HepG2 (cell line): Measurements from ENCODE around the gene RNASE3. TPM values are rescaled to one million over a fixed set of nuclear protein-coding genes. Genes with fewer than 3 reads are reported as not detected.

Experiments used
- ATAC-seq: fragments of 200-7000 bp; cut with Tn5 transposase; 3 replicates; pipeline ENCODE4 v1.9.1; 2020; ENCODE audit warnings: mild to moderate bottlenecking, moderate library complexity
- BruUV-seq: library from RNA; stranded (reverse); fragments of 400-500 nt; replicated peaks from 2 replicates; lab custom pipeline; 2021; lab: Mats Ljungman, UMichigan
- CTCF ChIA-PET: fragments of 300-600 bp; formaldehyde crosslinking; extraction: SDS; loops from one replicate; lab custom pipeline; 2021; ENCODE audit warnings: low total read pairs, inconsistent platforms, low intra/inter-chr PET ratio; lab: Yijun Ruan, JAX
- POLR2A ChIA-PET: fragments of 350-600 bp; sonication (Branson Sonifier 250); formaldehyde crosslinking; loops from one replicate; lab custom pipeline; 2020; ENCODE audit warnings: antibody characterized with exemption, inconsistent platforms; lab: Yijun Ruan, JAX
- DNase-seq: peaks from one replicate; pipeline ENCODE4 v3.0.0-alpha.2; 2015; ENCODE audit warnings: low spot score
- FAIRE-seq: peaks from 3 replicates; lab custom pipeline; 2011; peaks lifted over from hg19 to GRCh38; lab: Jason Lieb, UNC
- H2AFZ ChIP-seq: one replicate; pipeline ENCODE4 v1.6.1; 2011; ENCODE audit warnings: low read length, inconsistent platforms
- H3K27ac ChIP-seq: fragments of 300-600 bp; 3 replicates; pipeline ENCODE4 v1.8.0; 2011; ENCODE audit warnings: mixed run types, mild to moderate bottlenecking, mixed read lengths, low read length, inconsistent platforms; ENCODE audit not compliant: insufficient read depth; ENCODE audit errors: extremely low read length
- H3K27me3 ChIP-seq, 2 experiments: fragments of 200-600 bp in 1 of 2; 2 replicates in 1 of 2; 3 replicates in 1 of 2; pipeline versions ENCODE4 v1.6.0 to v1.8.0; 2011; ENCODE audit warnings: low read length in 2 of 2, mild to moderate bottlenecking in 2 of 2, moderate library complexity in 2 of 2, inconsistent platforms in 1 of 2; ENCODE audit not compliant: insufficient read depth in 2 of 2, control insufficient read depth in 1 of 2
- H3K36me3 ChIP-seq, 2 experiments: fragments of 200-600 bp in 1 of 2; replicated peaks in 1 of 2; 2 replicates in 1 of 2; 3 replicates in 1 of 2; pipeline versions ENCODE4 v1.5.1 to v1.8.0; 2011; ENCODE audit warnings: low read length in 2 of 2, inconsistent platforms in 1 of 2; ENCODE audit not compliant: insufficient read depth in 2 of 2, control insufficient read depth in 1 of 2
- H3K4me1 ChIP-seq: 2 replicates; pipeline ENCODE4 v1.5.1; 2012; ENCODE audit warnings: low read length, inconsistent platforms; ENCODE audit not compliant: insufficient read depth
- H3K4me2 ChIP-seq: 2 replicates; pipeline ENCODE4 v1.6.0; 2011; ENCODE audit warnings: low read depth, low read length, inconsistent platforms
- H3K4me3 ChIP-seq, 3 experiments: fragments of 200-600 bp in 1 of 3; sonication (generic), shearing (Covaris generic) in 1 of 3; replicated peaks in 1 of 3; 2 replicates each; pipeline ENCODE4 v1.5.1; 2011 to 2016; ENCODE audit warnings: low read length in 3 of 3, inconsistent platforms in 2 of 3, low read depth in 2 of 3, mild to moderate bottlenecking in 2 of 3, control low read depth in 1 of 3, mixed read lengths in 1 of 3; ENCODE audit not compliant: insufficient read depth in 1 of 3
- H3K79me2 ChIP-seq: one replicate; pipeline ENCODE4 v1.6.1; 2011; ENCODE audit warnings: low read length, inconsistent platforms; ENCODE audit not compliant: insufficient read depth
- H3K9ac ChIP-seq: 2 replicates; pipeline ENCODE4 v1.6.0; 2011; ENCODE audit warnings: mild to moderate bottlenecking, low read depth, low read length, inconsistent platforms; ENCODE audit not compliant: insufficient read depth
- H3K9me3 ChIP-seq: 2 replicates; pipeline ENCODE4 v1.5.1; 2012; ENCODE audit warnings: mild to moderate bottlenecking, low read length
- H4K20me1 ChIP-seq: 2 replicates; pipeline ENCODE4 v1.6.0; 2011; ENCODE audit warnings: inconsistent platforms, mild to moderate bottlenecking, low read length, moderate library complexity; ENCODE audit not compliant: insufficient read depth
- SMAD3 ChIP-seq: sonication (generic); formaldehyde crosslinking; IDR thresholded peaks from 2 replicates; pipeline ENCODE4 v1.4.0; 2020; ENCODE audit warnings: missing genetic modification reagents
- STAG1 ChIP-seq: sonication (generic); formaldehyde crosslinking; IDR thresholded peaks from 2 replicates; pipeline ENCODE4 v1.4.0; 2020; ENCODE audit warnings: missing genetic modification reagents
- WGBS: methylation state at CpG from one replicate; pipeline ENCODE4 v1.1.6; 2017; ENCODE audit warnings: low lambda C conversion rate; 5-methylcytosine and 5-hydroxymethylcytosine counted together
- in situ Hi-C: cut with HindIII; loops from 2 replicates; pipeline ENCODE4 v1.10.0; 2017; ENCODE audit warnings: low pct_unique_long_range_greater_than_20kb; ENCODE audit not compliant: extremely low pct_ligation_motif_present
- intact Hi-C: fragments of 100-400 bp; cut with micrococcal nuclease; formaldehyde crosslinking; loops from one replicate; pipeline ENCODE4 v1.10.0; 2022; ENCODE audit not compliant: unreplicated experiment
- polyA plus RNA-seq, 8 experiments: library from polyadenylated mRNA; depleted of rRNA in 3 of 8; stranded (reverse) in 7 of 8; unstranded in 1 of 8; fragments of >200 nt; fragmentation: Illumina TruSeq in 4 of 8; extraction: Trizol in 4 of 8; gene quantifications; 2 replicates each; pipeline versions ENCODE4 v1.2.1 to v1.2.3, GENCODE V29; 2011 to 2016; ENCODE audit warnings: low read depth in 4 of 8, missing spikeins in 1 of 8, mixed read lengths in 1 of 8; ENCODE audit not compliant: insufficient read depth in 1 of 8
- total RNA-seq, 5 experiments: library from RNA; depleted of rRNA; stranded (reverse); fragments of >200 nt; fragmentation: Illumina TruSeq; extraction: Trizol; gene quantifications; 2 replicates each; pipeline ENCODE4 v1.2.3, GENCODE V29; 2016; ENCODE audit warnings: low read depth in 1 of 5
- TF ChIP-seq, protein P1 (sequence below): IDR thresholded peaks from 2 replicates; pipeline ENCODE4 v1.6.1; 2012; ENCODE audit warnings: inconsistent platforms
- TF ChIP-seq, protein P2 (sequence below): sonication (generic); formaldehyde crosslinking; IDR thresholded peaks from 2 replicates; pipeline ENCODE4 v1.5.0; 2020; ENCODE audit warnings: mild to moderate bottlenecking, missing genetic modification reagents, moderate library complexity
- TF ChIP-seq, protein P3 (sequence below): sonication (generic); formaldehyde crosslinking; IDR thresholded peaks from 2 replicates; pipeline ENCODE4 v1.4.0; 2020; ENCODE audit warnings: missing genetic modification reagents
- TF ChIP-seq, protein P4 (sequence below): sonication (generic); formaldehyde crosslinking; IDR thresholded peaks from 2 replicates; pipeline ENCODE4 v1.4.0; 2020; ENCODE audit warnings: missing genetic modification reagents

RNASE3 gene
- total and polyA plus RNA-seq, 2 of the 13 experiments (the other 11 are each of a cell fraction or from before 2014, with no cell fraction given): not detected

DNA sequence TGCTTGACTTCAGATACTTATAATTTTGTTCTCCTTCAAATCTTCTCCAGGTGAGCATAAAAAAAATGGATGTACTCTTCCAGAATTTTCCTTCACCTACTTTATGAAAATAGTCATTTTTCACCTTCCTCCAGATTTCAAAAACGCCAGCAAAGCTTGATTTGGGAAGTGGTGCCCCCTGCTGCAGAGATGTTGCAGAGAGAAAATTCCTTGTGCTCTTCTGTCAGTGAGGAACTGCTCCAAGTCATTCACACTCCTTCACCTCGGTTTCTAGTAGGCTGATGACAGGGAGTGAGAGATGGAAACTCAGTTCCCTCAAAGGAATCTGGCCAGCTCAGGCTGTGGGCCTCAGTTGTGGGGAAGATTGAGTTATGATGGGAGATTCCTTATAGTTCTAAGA is 24.2 kb upstream of the RNASE3 start:
- intact Hi-C loops: no loop called here
- in situ Hi-C loops: no loop called here

More for the DNA sequence above, 24.2 kb upstream of the RNASE3 start:
- Histone ChIP-seq H3K4me1 (no peaks in the 10 kb centered on the region), H3K27ac (no peak overlapping the region), H3K79me2 (no peaks in the 10 kb centered on the region), H2AFZ (no peak overlapping the region)
- FAIRE-seq: peak; percentile 75
- POLR2A ChIA-PET: no interaction called here
- DNase-seq: no peak
- ATAC-seq: peak; percentile 46; the same call in 1 of the 3 replicates
- TF ChIP-seq SMAD3 (CRISPR knock-in tag) (no peak), STAG1 (CRISPR knock-in tag) (peak; percentile 43; the same call in 1 of the 2 replicates)
- TF ChIP-seq, protein P1, sequence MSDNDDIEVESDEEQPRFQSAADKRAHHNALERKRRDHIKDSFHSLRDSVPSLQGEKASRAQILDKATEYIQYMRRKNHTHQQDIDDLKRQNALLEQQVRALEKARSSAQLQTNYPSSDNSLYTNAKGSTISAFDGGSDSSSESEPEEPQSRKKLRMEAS: no peak
- TF ChIP-seq, protein P2, sequence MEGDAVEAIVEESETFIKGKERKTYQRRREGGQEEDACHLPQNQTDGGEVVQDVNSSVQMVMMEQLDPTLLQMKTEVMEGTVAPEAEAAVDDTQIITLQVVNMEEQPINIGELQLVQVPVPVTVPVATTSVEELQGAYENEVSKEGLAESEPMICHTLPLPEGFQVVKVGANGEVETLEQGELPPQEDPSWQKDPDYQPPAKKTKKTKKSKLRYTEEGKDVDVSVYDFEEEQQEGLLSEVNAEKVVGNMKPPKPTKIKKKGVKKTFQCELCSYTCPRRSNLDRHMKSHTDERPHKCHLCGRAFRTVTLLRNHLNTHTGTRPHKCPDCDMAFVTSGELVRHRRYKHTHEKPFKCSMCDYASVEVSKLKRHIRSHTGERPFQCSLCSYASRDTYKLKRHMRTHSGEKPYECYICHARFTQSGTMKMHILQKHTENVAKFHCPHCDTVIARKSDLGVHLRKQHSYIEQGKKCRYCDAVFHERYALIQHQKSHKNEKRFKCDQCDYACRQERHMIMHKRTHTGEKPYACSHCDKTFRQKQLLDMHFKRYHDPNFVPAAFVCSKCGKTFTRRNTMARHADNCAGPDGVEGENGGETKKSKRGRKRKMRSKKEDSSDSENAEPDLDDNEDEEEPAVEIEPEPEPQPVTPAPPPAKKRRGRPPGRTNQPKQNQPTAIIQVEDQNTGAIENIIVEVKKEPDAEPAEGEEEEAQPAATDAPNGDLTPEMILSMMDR (CRISPR knock-in tag): peak; percentile 53
- TF ChIP-seq, protein P3, sequence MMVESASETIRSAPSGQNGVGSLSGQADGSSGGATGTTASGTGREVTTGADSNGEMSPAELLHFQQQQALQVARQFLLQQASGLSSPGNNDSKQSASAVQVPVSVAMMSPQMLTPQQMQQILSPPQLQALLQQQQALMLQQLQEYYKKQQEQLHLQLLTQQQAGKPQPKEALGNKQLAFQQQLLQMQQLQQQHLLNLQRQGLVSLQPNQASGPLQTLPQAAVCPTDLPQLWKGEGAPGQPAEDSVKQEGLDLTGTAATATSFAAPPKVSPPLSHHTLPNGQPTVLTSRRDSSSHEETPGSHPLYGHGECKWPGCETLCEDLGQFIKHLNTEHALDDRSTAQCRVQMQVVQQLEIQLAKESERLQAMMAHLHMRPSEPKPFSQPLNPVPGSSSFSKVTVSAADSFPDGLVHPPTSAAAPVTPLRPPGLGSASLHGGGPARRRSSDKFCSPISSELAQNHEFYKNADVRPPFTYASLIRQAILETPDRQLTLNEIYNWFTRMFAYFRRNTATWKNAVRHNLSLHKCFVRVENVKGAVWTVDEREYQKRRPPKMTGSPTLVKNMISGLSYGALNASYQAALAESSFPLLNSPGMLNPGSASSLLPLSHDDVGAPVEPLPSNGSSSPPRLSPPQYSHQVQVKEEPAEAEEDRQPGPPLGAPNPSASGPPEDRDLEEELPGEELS (CRISPR knock-in tag): no peak
- TF ChIP-seq, protein P4, sequence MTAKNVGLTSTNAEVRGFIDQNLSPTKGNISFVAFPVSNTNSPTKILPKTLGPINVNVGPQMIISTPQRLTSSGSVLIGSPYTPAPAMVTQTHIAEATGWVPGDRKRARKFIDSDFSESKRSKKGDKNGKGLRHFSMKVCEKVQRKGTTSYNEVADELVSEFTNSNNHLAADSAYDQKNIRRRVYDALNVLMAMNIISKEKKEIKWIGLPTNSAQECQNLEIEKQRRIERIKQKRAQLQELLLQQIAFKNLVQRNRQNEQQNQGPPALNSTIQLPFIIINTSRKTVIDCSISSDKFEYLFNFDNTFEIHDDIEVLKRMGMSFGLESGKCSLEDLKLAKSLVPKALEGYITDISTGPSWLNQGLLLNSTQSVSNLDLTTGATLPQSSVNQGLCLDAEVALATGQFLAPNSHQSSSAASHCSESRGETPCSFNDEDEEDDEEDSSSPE (CRISPR knock-in tag): no peak
- TF ChIP-seq, all 625 proteins: peak for 2
- H3K4me2 ChIP-seq: no peak overlapping the region
- no peaks in the 10 kb centered on the region; a peak in 1 of 5 replicates for H3K27me3 ChIP-seq
- no peak overlapping the region for H3K4me3 ChIP-seq
- H3K9me3 ChIP-seq: no peaks in the 10 kb centered on the region
- no peaks in the 10 kb centered on the region for H3K36me3 ChIP-seq
- H4K20me1 ChIP-seq: no peaks in the 10 kb centered on the region; the same call in 1 of the 2 replicates
- CTCF ChIA-PET: interaction anchor here (1.1 kb wide), 1 partner anchor 9 kb away, joined by 3 read pairs; no protein-coding TSS in a partner anchor
- no peak overlapping the region for H3K9ac ChIP-seq
- BruUV-seq: no TSS peak
- WGBS: 1% methylated on average over 2 of the region's 2 CpGs
